Upper lobe of right lung (tissue), 1 donor: ENCODE results near the gene PWWP3B. TPM values are rescaled to one million over a fixed set of nuclear protein-coding genes. Genes with fewer than 3 reads are reported as not detected.
A peak's percentile ranks its signal among the peaks of the same experiment; 100 is the strongest.

Experiments
- ATAC-seq: fragments of 200-7000 bp; cut with Tn5 transposase; one replicate; pipeline ENCODE4 v1.9.1; 2020; ENCODE audit warnings: mild to moderate bottlenecking, moderate library complexity
- DNase-seq: peaks from one replicate; pipeline ENCODE4 v3.0.0-alpha.2; 2020
- H3K27ac ChIP-seq: fragments of 200-600 bp; one replicate; pipeline ENCODE4 v1.8.0; 2022
- H3K27me3 ChIP-seq: fragments of 200-600 bp; one replicate; pipeline ENCODE4 v1.8.0; 2022; ENCODE audit warnings: mild to moderate bottlenecking
- H3K36me3 ChIP-seq: fragments of 200-600 bp; one replicate; pipeline ENCODE4 v1.8.0; 2022
- H3K4me1 ChIP-seq: fragments of 200-600 bp; one replicate; pipeline ENCODE4 v1.8.0; 2022
- H3K4me3 ChIP-seq: fragments of 200-600 bp; one replicate; pipeline ENCODE4 v1.8.0; 2022; ENCODE audit warnings: mild to moderate bottlenecking
- H3K9me3 ChIP-seq: fragments of 200-600 bp; one replicate; pipeline ENCODE4 v1.8.0; 2022
- CTCF ChIP-seq: fragments of 200-600 bp; IDR thresholded peaks from one replicate; pipeline ENCODE4 v1.8.0; 2022; ENCODE audit warnings: antibody characterized with exemption
- intact Hi-C: fragments of 100-400 bp; cut with DNase I; formaldehyde crosslinking; loops from one replicate; pipeline ENCODE4 v1.11.0; 2022
- long read RNA-seq: library from polyadenylated mRNA; unstranded; transcript quantifications from one replicate; pipeline ENCODE4 v2.0.0, GENCODE V29; 2021
- total RNA-seq: library from RNA; stranded (reverse); fragmentation: NEBNext Ultra II Directional; extraction: Animal tissue kit (Norgen Biotek cat#: 25700); gene quantifications from one replicate; pipeline ENCODE4 v1.2.1, GENCODE V29; 2021
- donor health status: DM: no; HTN: yes; CAD: no; lungs with severe emphysema.

The PWWP3B gene
- total RNA-seq, result 1.1 TPM
- long read RNA-seq, full-length matches to known transcripts, result 2 of 3 reads
- long read RNA-seq, partial matches to known transcripts, result 0 of 3 reads
- long read RNA-seq, other reads (novel, unspliced or antisense), result 1 of 3 reads

- Histone ChIP-seq H3K4me1 (no peaks in the 10 kb centered on the region), H3K27ac (no peak within 1 kb of the TSS), H3K4me3 (peak within 1 kb of the TSS; percentile 8), H3K9me3 (no peaks in the 10 kb centered on the region), H3K27me3 (no peaks in the 10 kb centered on the region), H3K36me3 (no peaks in the 10 kb centered on the region)
- ATAC-seq, result peak; percentile 79
- peak; percentile 65 for DNase-seq
- intact Hi-C loops, result no loop called here
- TF ChIP-seq CTCF, result no peak
Observed at GRCh38 chrX:106168107-106168506, at the start of gene PWWP3B. Gene PWWP3B, plus strand, starts transcription at chrX:106168305. Its CDS starts 37,128 bp downstream, at chrX:106205433.

GRCh38 chrX:106139048-106139447, 29.1 kb upstream of the PWWP3B start:
- Histone ChIP-seq H3K9me3 (no peaks in the 10 kb centered on the region), H3K4me1 (no peaks in the 10 kb centered on the region), H3K36me3 (no peaks in the 10 kb centered on the region), H3K27me3 (no peaks in the 10 kb centered on the region), H3K4me3 (no peak overlapping the region), H3K27ac (no peak overlapping the region)
- intact Hi-C loops, result no loop called here
- no peak for ATAC-seq
- DNase-seq, result no peak
- TF ChIP-seq CTCF, result no peak

GRCh38 chrX:106144755-106145639, 23.1 kb upstream of the PWWP3B start:
- TF ChIP-seq CTCF, result no peak
- intact Hi-C loops, result no loop called here
- no peaks in the 10 kb centered on the region for H3K9me3 ChIP-seq
- no peak overlapping the region for H3K27ac ChIP-seq
- H3K4me3 ChIP-seq, result no peak overlapping the region
- ATAC-seq, result no peak
- H3K36me3 ChIP-seq, result no peaks in the 10 kb centered on the region
- no peak for DNase-seq
- H3K27me3 ChIP-seq, result no peaks in the 10 kb centered on the region
- H3K4me1 ChIP-seq, result no peaks in the 10 kb centered on the region

- ATAC-seq, result no peak
- DNase-seq, result no peak
- no peak overlapping the region for H3K27ac ChIP-seq
- H3K9me3 ChIP-seq, result no peaks in the 10 kb centered on the region
- H3K4me3 ChIP-seq, result no peak overlapping the region
- TF ChIP-seq CTCF, result no peak
- no peaks in the 10 kb centered on the region for H3K36me3 ChIP-seq
- no peaks in the 10 kb centered on the region for H3K27me3 ChIP-seq
- no peaks in the 10 kb centered on the region for H3K4me1 ChIP-seq
- intact Hi-C loops, result no loop called here
Observed at GRCh38 chrX:106150701-106151100, 17.4 kb upstream of the PWWP3B start.

GRCh38 chrX:106159861-106160282, 8.2 kb upstream of the PWWP3B start:
- Histone ChIP-seq H3K36me3 (no peaks in the 10 kb centered on the region), H3K9me3 (no peaks in the 10 kb centered on the region), H3K27ac (no peak overlapping the region), H3K27me3 (no peaks in the 10 kb centered on the region), H3K4me1 (no peaks in the 10 kb centered on the region), H3K4me3 (no peak overlapping the region)
- DNase-seq (no peak), ATAC-seq (no peak)
- TF ChIP-seq CTCF, result no peak
- intact Hi-C loops, result no loop called here
